Daoy (cell line): ENCODE data around the gene SRMS. TPM values are rescaled to one million over a fixed set of nuclear protein-coding genes. Genes with fewer than 3 reads are reported as not detected.
"Not testable (repeated sequence)": the region's sequence is repeated elsewhere in the genome, so short reads cannot be mapped to it uniquely, and the experiment has no call there.

Experiments used
- DNase-seq: peaks from one replicate; pipeline ENCODE4 v3.0.0-alpha.2; 2015; ENCODE audit warnings: low read depth
- total RNA-seq: library from RNA; depleted of rRNA; stranded (reverse); fragments of >200 nt; shearing (Covaris generic); gene quantifications from 2 replicates; pipeline ENCODE4 v1.2.3, GENCODE V29; 2014

SRMS gene
- total RNA-seq, 1 experiment from 2014 or later, result not detected

DNA sequence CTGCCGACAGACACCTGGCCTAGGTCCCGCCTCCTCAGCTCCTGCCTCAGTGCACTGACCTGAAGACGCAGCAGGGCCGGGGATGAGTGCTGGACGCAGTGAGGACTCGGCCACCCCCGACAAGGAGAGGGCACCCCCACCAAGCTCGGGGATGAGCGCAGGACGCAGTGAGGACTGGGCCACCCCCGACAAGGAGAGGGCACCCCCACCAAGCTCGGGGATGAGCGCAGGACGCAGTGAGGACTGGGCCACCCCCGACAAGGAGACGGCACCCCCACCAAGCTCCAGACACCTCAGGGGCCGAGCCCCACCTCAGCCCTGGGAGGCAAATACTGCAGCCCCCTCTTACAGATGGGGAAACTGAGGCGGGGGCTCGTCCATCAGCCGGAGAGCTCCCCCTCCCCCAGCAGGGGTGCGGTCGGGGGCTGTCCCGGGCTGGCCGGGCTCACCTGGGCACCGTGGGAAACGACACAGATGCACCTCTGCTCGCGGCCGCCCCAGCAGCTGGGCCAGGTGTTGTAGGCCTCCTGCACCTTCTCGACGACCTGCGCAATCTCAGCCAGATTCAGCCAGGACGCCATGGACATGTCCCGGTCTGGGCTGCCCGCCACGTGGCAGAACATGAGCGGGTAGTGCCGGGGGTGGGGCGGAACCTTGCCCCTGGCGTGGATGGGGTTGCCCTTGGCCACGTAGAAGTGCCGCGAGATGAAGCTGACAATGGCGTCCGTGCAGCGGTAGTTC is 19.0 kb upstream of the SRMS start:
- no peak for DNase-seq

DNA sequence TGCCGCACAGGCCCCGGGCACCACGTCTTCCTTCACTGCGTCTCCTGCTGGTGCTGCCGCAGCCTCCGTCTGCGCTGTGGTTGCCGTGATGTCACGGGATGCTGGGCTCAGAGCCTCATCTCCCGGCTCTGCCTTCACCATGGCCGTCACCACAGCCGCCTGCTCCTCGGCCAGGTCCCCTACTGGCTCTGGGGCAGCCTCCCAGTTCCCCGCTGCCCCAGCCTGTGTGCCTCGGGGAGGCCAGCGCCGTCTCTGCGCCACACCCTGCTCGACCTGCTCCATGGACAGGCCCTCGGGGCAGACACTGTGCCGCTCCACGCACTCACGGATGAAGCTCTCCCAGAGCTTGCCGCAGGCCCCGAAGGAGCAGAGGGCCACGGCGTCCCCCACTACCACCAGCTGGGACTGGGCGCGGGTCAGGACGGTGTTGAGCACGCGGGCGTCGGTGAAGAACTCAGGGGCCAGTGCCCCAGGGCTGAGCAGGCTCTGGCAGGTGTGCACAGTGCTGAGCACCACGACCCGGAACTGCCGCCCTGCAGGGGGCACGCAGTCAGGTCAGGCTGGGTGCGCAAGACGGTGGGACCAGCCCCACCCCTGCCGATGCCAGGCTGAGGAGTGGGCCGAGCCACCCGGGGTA is 18.3 kb upstream of the SRMS start:
- no peak for DNase-seq

DNA sequence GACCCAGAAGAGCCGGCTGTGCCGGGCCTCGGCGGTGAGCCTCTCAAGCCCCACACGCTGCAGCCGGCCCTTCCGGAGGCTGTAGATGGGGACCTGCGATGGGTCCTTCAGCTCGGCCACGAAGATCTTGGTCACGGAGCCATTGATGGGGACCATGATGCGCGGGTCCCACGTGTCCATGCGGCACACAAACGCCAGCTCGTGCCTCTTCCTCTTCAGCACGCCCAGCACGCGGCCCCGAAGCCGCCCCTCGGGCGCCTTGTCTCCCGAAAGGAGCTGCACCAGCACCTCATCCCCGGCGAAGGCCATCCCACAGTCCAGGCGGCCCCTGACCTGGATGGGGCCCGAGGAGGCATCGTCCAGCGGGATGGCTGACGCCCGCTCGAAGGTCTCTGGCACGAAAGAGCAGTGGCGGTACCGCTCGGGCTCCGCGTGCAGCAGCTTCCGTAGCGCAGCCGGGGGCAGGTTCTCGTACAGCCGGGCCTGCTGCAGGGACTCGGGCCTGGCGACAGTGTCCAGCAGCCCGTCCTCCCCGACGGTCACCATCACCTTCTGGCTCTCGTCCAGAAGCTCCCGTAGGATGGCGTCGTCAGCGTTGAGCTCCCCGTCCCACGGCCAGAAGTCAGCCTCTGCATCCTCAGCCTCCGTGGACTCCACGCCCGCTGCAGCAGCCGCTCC is 17.6 kb upstream of the SRMS start:
- DNase-seq, result no peak

DNA sequence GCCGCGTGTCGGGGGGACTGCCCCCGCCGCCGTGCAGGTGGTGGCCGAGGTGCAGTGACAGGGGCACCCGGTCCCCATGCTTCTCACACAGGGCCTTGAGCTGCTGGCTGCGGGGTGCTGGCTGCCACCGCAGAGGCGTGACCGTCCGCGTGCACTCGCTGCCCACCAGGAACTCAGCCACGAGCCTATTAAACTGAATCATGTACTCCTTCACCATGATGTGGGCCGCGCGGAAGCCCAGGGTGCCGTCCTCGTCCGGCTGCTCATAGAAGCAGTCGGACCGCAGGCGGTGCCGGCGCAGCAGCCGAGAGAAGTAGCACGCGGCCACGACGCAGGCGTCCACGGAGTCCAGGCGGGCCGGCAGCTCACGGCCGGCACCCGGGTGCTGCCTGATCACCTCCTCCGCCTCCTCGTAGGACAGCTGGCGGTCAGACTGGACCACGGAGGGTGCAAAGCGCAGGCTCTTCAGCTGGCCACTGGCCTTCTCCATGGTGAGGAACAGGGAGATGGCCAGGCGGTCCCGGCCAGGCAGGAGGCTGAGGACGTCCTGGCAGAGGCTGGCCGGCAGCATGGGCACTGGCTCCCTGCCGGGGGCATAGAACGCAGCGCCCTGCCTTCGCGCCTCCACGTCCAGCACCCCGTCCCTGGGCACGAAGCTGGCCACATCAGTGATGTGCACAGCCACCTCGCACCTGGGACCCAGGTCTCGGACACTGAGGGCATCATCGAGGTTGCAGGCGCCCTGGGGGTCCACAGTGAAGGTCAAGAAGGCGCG is 16.7 kb upstream of the SRMS start:
- DNase-seq, result no peak

DNA sequence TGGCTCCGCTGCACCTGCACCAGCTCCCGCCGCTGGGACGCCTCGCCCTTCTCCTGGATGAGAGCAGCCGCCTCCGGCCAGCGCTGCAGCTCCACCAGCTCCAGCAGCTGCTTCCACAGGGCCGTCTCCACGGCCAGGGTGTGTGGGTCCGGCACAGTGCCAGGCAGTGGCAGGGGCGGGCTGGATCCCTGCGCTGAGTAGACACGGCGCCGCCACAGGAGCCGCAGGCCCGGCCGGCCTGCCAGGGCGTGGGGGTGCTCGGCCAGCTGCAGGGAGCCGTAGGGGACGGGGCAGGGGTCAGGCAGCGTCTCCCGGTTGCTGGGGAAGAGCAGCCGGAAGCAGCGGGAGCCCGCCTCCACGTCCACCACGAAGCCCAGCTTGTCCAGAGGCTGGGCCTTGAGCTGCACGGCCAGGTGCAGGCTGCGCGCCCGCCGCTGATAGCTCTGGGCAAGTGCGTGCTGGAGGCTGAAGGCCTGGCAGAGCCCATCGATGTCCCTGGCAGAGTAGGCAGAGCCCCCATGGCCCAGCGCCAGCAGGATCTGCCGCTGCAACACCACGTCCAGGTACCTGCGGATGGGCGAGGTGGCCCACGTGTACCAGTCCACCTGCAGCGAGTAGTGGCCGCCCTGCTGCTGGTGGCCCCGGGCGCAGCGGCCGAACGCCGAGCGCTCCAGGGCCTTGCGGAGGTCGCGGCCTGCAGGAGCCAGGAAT is 15.8 kb upstream of the SRMS start:
- no peak for DNase-seq

DNA sequence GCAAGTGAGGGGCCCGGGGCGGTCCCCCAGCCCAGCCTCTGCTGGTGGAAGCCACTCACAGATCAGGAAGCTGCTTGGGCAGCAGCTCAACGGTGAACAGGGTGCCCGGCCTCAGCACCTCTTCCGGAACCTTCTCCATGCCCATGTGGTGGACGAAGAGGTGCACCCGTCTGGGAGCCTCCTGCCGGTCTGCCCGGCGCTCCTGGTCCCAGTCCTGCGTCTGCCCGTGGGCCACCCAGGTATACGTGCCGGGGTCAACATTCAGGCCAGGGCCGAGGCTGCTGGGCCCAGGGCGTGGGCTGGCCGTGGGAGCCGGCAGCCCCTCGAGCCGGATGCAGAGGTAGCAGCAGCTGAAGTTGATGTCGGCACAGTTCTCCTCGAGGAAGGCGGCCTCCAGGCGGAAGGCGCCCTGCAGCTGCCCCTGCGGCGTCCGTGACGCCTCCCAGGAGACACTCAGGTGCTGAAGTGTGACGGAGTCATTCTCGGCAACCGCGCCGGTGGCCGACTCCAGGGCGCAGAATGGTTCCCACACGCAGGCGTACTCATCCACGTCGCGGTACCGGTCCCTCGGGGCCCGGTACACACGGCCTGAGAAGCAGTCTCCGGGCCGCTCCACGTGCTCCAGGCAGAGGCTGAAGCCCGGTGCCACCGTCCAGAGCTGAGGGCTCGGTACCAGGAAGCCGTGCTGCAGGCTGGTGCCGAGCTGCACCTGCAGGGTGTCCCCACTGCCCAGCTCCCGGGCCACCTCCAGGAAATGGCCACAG is 15.1 kb upstream of the SRMS start:
- DNase-seq, result no peak

DNA sequence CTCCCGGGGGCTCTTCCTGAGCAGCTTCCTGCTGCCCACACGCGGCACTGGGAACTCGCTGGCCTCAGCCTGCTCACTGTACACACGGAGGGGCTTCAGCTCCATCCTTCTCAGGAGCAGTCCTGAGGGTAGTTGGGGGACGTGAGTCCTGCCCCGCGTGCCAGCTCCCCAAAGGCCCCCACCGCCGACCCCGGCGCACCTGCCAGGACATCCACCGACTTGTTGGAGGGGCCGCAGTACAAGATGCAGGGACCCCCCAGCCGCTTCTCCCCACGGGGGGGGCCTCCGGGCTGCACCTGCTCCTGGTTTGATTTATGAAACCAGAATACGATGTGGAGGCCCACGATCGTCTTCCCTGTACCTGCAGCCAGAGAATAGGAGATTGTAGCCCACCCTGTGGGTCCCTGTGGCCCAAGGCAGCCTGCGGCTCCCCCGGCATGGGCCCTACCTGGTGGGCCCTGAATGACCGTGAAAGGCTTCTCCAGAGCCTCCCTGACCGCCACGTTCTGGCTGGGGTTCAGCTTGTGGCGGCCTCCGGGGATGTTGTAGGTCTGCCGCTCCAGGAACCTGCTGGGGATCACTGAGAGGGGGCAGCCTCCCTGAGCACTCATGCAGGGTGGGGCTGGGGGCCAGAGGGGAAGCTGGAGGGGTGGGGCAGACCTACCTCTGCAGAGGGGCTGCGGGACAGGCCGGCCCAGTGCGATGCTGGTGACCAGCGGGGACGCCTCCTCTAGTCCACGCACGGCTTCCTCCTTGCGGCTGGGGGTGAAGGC is 14.3 kb upstream of the SRMS start:
- DNase-seq, result no peak

DNA sequence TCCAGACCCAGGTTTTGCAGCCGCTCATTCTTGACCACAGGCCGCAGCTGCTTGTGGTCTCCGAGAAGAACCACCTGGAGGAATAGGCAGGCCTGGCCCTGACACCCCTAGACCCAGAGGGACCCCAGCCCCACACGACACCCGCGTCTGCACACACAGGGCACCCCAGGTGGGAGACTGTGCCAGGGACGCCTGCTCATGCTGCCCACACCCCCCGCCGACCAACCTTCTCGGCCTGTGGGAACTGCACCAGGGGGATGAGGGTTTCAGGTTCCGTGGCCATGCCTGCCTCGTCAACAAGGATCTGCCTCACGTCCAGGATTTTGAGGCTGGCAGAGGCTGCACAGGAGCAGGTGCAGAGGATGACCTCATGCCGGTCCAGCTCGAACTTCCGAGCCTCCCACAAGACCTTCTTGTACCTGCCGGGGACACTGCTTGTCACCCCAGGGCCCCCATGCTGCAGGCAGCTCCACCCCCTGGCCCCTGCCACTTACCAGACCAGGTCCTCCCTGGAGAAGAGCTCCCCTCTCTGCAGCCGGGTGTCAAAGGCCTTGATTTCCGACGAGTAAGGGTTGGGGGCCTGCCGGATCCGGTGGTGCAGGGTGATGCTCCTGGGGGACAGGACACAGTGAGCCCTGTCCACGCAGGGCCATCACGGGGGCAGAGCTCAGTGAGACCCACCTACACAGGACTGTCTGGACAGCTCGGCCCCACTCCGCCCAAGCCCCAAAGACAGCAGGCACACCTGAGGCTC is 13.5 kb upstream of the SRMS start:
- no peak for DNase-seq

DNA sequence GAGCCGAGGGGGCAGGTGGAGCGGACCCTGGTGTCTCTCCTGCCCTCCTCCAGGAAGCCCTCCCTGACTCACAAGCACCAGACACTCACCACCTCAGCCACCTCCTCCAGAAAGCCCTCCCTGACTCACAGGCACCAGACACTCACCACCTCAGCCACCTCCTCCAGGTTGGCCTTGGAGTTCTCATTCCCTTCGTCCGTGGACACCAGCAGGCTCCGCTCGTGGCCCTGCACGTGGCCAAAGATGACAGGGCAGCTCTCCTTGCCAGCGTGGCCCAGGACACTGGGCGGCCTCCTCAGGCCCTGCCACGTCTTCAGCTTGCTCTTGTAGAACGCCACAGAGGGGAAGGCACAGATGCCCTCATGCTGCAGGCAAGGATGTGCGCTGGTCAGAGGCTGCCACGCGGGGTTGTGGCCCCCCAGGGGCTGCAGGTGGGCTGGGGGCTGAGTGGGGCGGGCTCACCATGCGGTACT is 12.8 kb upstream of the SRMS start:
- DNase-seq, result no peak

DNA sequence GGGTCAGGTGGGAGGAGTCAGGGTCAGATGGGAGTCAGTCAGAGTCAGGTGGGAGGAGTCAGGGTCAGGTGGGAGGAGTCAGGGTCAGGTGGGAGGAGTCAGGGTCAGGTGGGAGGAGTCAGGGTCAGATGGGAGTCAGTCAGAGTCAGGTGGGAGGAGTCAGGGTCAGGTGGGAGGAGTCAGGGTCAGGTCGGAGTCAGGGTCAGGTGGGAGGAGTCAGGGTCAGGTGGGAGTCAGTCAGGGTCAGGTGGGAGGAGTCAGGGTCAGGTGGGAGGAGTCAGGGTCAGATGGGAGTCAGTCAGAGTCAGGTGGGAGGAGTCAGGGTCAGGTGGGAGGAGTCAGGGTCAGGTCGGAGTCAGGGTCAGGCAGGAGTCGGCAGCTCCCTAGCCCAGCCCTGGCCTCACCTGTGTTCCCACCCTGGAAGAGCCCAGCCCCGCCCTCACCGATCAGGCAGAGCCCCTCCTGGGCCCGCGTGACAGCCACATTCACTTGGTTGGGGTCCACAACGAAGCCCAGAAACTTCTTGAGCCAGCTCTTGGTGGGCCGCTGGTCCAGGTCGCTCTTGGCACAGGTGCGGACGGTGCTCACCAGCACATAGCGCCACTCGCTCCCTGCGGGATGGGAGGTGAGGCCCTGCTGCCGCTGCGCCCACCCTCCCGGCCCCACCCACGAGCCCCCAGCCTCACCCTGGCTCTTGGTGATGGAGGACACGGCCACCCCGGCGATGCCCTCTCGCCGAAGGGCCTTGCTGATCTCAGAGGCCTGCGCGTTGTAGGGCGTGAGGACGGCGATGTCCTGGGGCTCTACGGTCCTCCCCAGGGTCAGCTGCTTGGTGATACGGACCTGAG is 12.2 kb upstream of the SRMS start:
- DNase-seq, result not testable (repeated sequence)

DNA sequence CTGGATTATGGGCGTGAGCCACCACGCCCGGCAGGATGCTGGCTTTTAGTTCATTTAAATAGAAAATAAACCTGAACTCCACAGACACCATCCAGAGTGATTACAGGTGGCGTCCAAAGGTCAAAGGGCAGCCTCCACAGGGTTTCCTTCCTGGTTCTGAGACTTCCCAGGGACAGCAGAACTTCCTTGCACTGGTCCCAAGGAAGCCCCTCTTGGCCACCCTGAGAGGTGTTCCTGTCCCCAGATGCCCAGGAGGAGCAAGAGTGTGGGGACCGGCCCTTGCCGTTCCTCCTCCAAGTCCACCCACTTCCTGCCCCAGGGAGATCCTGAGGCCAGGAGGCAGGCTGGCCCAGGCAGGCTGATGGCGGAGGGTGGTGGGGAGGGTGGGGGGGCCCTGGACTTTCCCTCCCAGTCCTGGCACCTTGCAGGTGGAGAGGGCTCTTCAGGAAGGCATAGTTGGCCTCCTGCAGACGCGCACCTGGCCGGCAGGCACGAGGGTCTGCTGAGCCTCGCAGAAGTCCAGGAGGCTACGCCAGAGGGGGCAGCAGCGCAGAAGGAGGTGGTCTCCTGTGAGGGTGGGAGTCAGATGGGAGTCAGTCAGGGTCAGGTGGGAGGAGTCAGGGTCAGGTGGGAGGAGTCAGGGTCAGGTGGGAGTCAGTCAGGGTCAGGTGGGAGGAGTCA is 11.4 kb upstream of the SRMS start:
- no peak for DNase-seq

DNA sequence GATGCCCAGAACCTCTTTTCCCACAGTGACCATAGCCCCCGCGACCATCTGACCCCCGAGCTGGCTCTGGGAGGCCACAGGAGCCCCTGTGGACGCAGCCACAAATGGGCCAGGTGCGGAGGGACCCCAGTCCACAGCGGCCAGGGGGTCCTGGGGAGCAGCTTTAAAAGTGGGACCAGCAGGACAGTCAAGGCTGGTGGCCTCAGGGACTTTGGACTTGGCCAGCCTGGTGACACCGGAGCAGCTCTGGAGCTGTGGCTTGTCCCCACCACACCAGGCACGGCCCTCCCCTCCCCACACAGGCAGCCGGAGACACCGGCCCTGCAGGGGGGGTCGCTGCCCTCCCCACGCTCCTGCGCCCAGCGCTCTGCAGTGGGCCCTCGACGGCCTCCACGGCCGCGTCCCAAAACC is 9.9 kb upstream of the SRMS start:
- no peak for DNase-seq

DNA sequence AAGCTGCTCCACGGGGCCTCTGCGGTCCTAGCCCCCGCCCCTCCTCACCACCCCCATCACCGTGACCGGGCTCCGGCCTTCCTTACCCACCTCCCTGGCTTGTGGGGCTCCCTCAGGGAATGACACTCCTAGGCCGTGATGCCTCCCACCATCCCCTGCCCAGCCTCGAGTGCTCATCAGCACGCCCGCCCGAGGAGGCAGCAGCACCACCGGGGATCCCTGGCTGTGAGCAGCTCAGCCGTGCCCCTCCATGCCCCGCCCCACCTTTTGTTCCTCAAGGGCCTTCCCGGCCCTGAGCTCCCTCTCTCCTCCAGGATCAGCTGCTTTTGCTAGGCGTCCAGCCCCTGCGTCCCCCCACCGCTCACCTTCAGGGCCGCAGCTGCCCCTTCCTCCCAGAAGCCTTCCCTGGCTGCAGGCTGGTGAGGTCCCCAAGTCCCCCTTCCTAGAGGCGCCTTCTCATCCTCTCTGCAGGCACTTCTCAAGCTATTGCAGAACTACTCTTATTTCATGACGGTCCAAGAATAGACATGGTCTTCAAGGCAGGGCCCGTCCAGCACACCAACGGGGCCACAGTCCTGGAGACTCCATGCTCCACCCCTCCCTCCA is 9.4 kb upstream of the SRMS start:
- DNase-seq, result no peak

DNA sequence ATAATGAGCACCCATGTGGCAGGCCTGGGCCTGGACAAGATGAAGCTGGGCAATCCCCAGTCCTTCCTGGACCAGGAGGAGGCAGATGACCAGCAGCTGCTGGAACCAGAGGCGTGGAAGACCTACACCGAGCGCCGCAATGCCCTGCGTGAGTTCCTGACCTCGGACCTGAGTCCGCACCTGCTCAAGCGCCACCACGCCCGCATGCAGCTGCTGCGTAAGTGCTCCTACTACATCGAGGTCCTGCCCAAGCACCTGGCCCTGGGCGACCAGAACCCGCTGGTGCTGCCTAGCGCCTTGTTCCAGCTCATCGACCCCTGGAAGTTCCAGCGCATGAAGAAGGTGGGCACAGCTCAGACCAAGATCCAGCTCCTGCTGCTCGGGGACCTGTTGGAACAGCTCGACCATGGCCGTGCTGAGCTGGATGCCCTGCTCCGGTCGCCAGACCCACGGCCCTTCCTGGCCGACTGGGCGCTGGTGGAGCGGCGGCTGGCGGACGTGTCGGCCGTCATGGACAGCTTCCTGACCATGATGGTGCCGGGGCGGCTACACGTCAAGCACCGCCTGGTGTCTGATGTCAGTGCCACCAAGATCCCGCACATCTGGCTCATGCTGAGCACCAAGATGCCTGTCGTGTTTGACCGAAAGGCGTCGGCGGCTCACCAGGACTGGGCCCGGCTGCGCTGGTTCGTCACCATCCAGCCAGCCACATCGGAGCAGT is 8.3 kb upstream of the SRMS start:
- no peak for DNase-seq

DNA sequence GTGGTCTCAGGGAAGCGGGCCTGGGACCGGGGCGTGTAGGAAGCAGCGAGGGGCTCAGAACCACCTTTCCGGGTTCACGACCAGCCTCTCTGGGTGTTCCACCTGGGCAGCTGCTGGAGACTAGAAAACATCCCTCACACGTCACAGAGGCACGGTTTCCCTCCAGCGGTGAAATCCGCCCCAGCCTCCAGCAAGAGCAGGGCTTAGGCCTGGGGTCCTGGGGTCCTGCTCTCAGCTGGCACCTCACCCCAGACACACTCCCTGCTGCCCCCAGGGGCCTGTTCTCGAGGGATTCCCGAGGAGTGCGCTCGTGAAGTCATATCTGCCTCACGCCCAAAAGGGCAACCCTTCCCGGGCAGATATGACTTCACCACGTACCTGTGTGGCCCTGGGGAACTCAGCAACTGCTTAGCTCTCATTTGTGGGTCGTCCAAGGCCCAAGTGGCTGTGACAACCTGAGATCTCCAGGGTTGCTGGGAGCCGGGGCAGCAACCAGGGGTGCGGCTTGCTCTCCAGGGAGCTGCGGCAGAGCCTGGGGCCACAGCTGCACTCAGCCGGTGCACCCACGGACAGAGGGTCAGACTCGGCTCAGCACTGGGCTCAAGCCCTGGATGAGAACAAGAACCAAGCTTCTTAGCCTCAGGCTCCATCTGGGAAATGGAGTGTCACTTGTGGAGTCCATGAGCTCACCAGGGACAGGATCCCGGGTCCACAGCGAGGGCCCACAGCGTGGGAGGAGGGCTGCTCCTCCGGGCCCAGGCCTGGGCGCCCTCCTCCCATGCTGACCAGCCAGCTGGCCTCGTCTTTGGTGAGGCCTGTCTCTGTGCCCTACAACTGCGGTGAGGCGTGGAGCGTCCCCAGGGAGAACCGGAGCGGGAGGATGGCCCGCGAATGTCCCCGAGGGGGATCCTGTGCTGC is 7.1 kb upstream of the SRMS start:
- no peak for DNase-seq

DNA sequence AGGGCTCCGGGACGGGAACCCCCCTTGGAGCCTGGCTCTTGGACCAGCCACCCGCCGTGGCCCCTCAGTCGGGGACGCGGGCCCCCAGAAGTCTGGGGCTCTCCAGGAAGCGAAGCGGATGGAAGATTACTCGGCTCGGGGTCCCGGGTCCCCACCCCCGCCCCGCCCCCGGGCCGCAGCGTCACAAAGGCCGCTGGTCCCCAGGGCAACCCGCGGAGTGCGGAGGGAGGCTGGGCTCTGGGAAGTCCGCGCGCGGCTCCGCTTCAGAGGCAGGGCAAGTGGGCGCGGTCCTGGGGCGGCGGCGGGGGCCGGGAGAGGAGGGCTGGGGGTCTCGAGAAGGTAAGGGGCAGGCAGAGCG is 6.4 kb upstream of the SRMS start, which contains the start of gene FNDC11:
TSS of gene FNDC11 (plus strand) at position 227 of the 358 bp plus-strand sequence. CDS start 1,505 bp downstream, outside the sequence.
- DNase-seq, result no peak
